Measurements from ENCODE around the gene PIK3CA.
"Not testable (repeated sequence)": the region's sequence is repeated elsewhere in the genome, so short reads cannot be mapped to it uniquely, and the experiment has no call there.

PIK3CA gene

GRCh38 chr3:179147873-179148615 lies at the start of gene PIK3CA:
PIK3CA (plus strand) TSS chr3:179148357; CDS start chr3:179198826, 50,469 bp downstream.
- DNase-seq: peak; percentile 82

- no peak for DNase-seq
Observed at GRCh38 chr3:179098388-179099077, 49.6 kb upstream of the PIK3CA start.

GRCh38 chr3:179100652-179101051 lies 47.5 kb upstream of the PIK3CA start:
- DNase-seq: no peak

- no peak for DNase-seq
Observed at GRCh38 chr3:179105881-179106280, 42.3 kb upstream of the PIK3CA start.

GRCh38 chr3:179107617-179108016 lies 40.5 kb upstream of the PIK3CA start:
- no peak for DNase-seq

GRCh38 chr3:179108086-179108485 lies 40.1 kb upstream of the PIK3CA start:
- no peak for DNase-seq

GRCh38 chr3:179113903-179114302 lies 34.3 kb upstream of the PIK3CA start:
- DNase-seq: no peak

GRCh38 chr3:179115444-179115843 lies 32.7 kb upstream of the PIK3CA start:
- DNase-seq: not testable (repeated sequence)

- DNase-seq: no peak
Observed at GRCh38 chr3:179116816-179117215, 31.3 kb upstream of the PIK3CA start.

- DNase-seq: not testable (repeated sequence)
Observed at GRCh38 chr3:179132191-179132890, 15.8 kb upstream of the PIK3CA start.

- DNase-seq: no peak
Observed at GRCh38 chr3:179133575-179133974, 14.6 kb upstream of the PIK3CA start.

GRCh38 chr3:179136195-179136594 lies 12.0 kb upstream of the PIK3CA start:
- DNase-seq: no peak

- no peak for DNase-seq
Observed at GRCh38 chr3:179141890-179142289, 6.3 kb upstream of the PIK3CA start.

GRCh38 chr3:179146911-179147513 lies 1.1 kb upstream of the PIK3CA start:
- DNase-seq: no peak

GRCh38 chr3:179147514-179147872 lies 664 bp upstream of the PIK3CA start:
- DNase-seq: peak; percentile 45

GRCh38 chr3:179148616-179149405 lies 654 bp downstream of the PIK3CA start:
- peak; percentile 53 for DNase-seq

GRCh38 chr3:179149406-179149867 lies 1.3 kb downstream of the PIK3CA start:
- DNase-seq: peak; percentile 16

GRCh38 chr3:179149951-179150350 lies 1.8 kb downstream of the PIK3CA start:
- DNase-seq: no peak

- no peak for DNase-seq
Observed at GRCh38 chr3:179150610-179151009, 2.5 kb downstream of the PIK3CA start.

- DNase-seq: no peak
Observed at GRCh38 chr3:179151474-179151873, 3.3 kb downstream of the PIK3CA start.

GRCh38 chr3:179156170-179156569 lies 8.0 kb downstream of the PIK3CA start:
- DNase-seq: no peak

GRCh38 chr3:179156775-179157174 lies 8.6 kb downstream of the PIK3CA start:
- DNase-seq: no peak
